ENCODE data around the gene CLMP. TPM values are rescaled to one million over a fixed set of nuclear protein-coding genes. Genes with fewer than 3 reads are reported as not detected.

CLMP gene
- total and polyA plus RNA-seq, 4 donors: 12.9 to 33.8 (median 21.4) TPM

- Histone ChIP-seq H3K9me3 (ENCODE audit: control insufficient read depth, insufficient read depth, low read length) (no peaks in the 10 kb centered on the region), H3K4me1 (ENCODE audit: control insufficient read depth, insufficient read depth, low read length) (peaks cover 23% of the 10 kb centered on the region), H3K36me3 (ENCODE audit: control insufficient read depth, insufficient read depth, low read length) (no peaks in the 10 kb centered on the region), H3K27ac (ENCODE audit: low read depth, low read length) (peak overlapping the region; percentile 72), H3K27me3 (ENCODE audit: control insufficient read depth, insufficient read depth, low read length) (peaks cover 37% of the 10 kb centered on the region), H3K4me3 (ENCODE audit: low read depth, low read length) (peak overlapping the region; percentile 53)
- peak in 2 of 6 donors; percentile 40 to 46 for DNase-seq (ENCODE audit: low read depth in 4 of 6, low spot score in 6 of 6)
- WGBS (ENCODE audit: insufficient coverage): 5% methylated on average over 52 of the region's 54 CpGs
Measured at GRCh38 chr11:123194337-123195187, 486 bp downstream of the CLMP start.

- peak overlapping the region; percentile 72 for H3K27ac ChIP-seq (ENCODE audit: low read depth, low read length)
- WGBS (ENCODE audit: insufficient coverage): 67% methylated on average over 4 of the region's 4 CpGs
- H3K9me3 ChIP-seq (ENCODE audit: control insufficient read depth, insufficient read depth, low read length): no peaks in the 10 kb centered on the region
- H3K4me3 ChIP-seq (ENCODE audit: low read depth, low read length): peak overlapping the region; percentile 53
- peaks cover 23% of the 10 kb centered on the region for H3K4me1 ChIP-seq (ENCODE audit: control insufficient read depth, insufficient read depth, low read length)
- H3K36me3 ChIP-seq (ENCODE audit: control insufficient read depth, insufficient read depth, low read length): no peaks in the 10 kb centered on the region
- H3K27me3 ChIP-seq (ENCODE audit: control insufficient read depth, insufficient read depth, low read length): peaks cover 37% of the 10 kb centered on the region
- DNase-seq (ENCODE audit: low read depth in 4 of 6, low spot score in 6 of 6): no peak
Measured at GRCh38 chr11:123193742-123194141, 1.3 kb downstream of the CLMP start.

GRCh38 chr11:123191939-123192338 lies 3.1 kb downstream of the CLMP start:
- H3K9me3 ChIP-seq (ENCODE audit: control insufficient read depth, insufficient read depth, low read length): no peaks in the 10 kb centered on the region
- H3K27me3 ChIP-seq (ENCODE audit: control insufficient read depth, insufficient read depth, low read length): peaks cover 34% of the 10 kb centered on the region
- no peaks in the 10 kb centered on the region for H3K36me3 ChIP-seq (ENCODE audit: control insufficient read depth, insufficient read depth, low read length)
- DNase-seq (ENCODE audit: low read depth in 4 of 6, low spot score in 6 of 6): no peak
- H3K4me1 ChIP-seq (ENCODE audit: control insufficient read depth, insufficient read depth, low read length): peaks cover 32% of the 10 kb centered on the region
- H3K4me3 ChIP-seq (ENCODE audit: low read depth, low read length): no peak overlapping the region
- WGBS (ENCODE audit: insufficient coverage): 60% methylated on average over 1 of the region's 2 CpGs
- no peak overlapping the region for H3K27ac ChIP-seq (ENCODE audit: low read depth, low read length)

GRCh38 chr11:123190518-123190917 lies 4.5 kb downstream of the CLMP start:
- Histone ChIP-seq H3K27me3 (ENCODE audit: control insufficient read depth, insufficient read depth, low read length) (peaks cover 21% of the 10 kb centered on the region), H3K4me1 (ENCODE audit: control insufficient read depth, insufficient read depth, low read length) (peaks cover 22% of the 10 kb centered on the region), H3K9me3 (ENCODE audit: control insufficient read depth, insufficient read depth, low read length) (no peaks in the 10 kb centered on the region), H3K27ac (ENCODE audit: low read depth, low read length) (no peak overlapping the region), H3K4me3 (ENCODE audit: low read depth, low read length) (no peak overlapping the region), H3K36me3 (ENCODE audit: control insufficient read depth, insufficient read depth, low read length) (no peaks in the 10 kb centered on the region)
- no CpG with 5 or more reads among the region's 3 CpGs for WGBS (ENCODE audit: insufficient coverage)
- DNase-seq (ENCODE audit: low read depth in 4 of 6, low spot score in 6 of 6): no peak

- peaks cover 3% of the 10 kb centered on the region for H3K36me3 ChIP-seq (ENCODE audit: control insufficient read depth, insufficient read depth, low read length)
- peaks cover 11% of the 10 kb centered on the region for H3K27me3 ChIP-seq (ENCODE audit: control insufficient read depth, insufficient read depth, low read length)
- peak in 2 of 6 donors; percentile 82 to 86 for DNase-seq (ENCODE audit: low read depth in 4 of 6, low spot score in 6 of 6)
- no peaks in the 10 kb centered on the region for H3K9me3 ChIP-seq (ENCODE audit: control insufficient read depth, insufficient read depth, low read length)
- peak overlapping the region; percentile 83 for H3K27ac ChIP-seq (ENCODE audit: low read depth, low read length)
- no peak overlapping the region for H3K4me3 ChIP-seq (ENCODE audit: low read depth, low read length)
- peaks cover 13% of the 10 kb centered on the region for H3K4me1 ChIP-seq (ENCODE audit: control insufficient read depth, insufficient read depth, low read length)
- WGBS (ENCODE audit: insufficient coverage): 7% methylated on average over 2 of the region's 5 CpGs
Measured at GRCh38 chr11:123188508-123189165, 6.4 kb downstream of the CLMP start.

- peak in 2 of 6 donors; percentile 74 to 90 for DNase-seq (ENCODE audit: low read depth in 4 of 6, low spot score in 6 of 6)
Measured at GRCh38 chr11:123187665-123188507, 7.2 kb downstream of the CLMP start.

GRCh38 chr11:123187248-123187647 lies 7.8 kb downstream of the CLMP start:
- WGBS (ENCODE audit: insufficient coverage): 89% methylated on average over 2 of the region's 4 CpGs
- Histone ChIP-seq H3K27me3 (ENCODE audit: control insufficient read depth, insufficient read depth, low read length) (no peaks in the 10 kb centered on the region), H3K27ac (ENCODE audit: low read depth, low read length) (peak overlapping the region; percentile 83), H3K9me3 (ENCODE audit: control insufficient read depth, insufficient read depth, low read length) (no peaks in the 10 kb centered on the region), H3K4me1 (ENCODE audit: control insufficient read depth, insufficient read depth, low read length) (peaks cover 13% of the 10 kb centered on the region), H3K36me3 (ENCODE audit: control insufficient read depth, insufficient read depth, low read length) (peaks cover 3% of the 10 kb centered on the region), H3K4me3 (ENCODE audit: low read depth, low read length) (no peak overlapping the region)
- peak in 1 of 6 donors; percentile 60 for DNase-seq (ENCODE audit: low read depth in 4 of 6, low spot score in 6 of 6)

More at GRCh38 chr11:123187665-123188507, 7.2 kb downstream of the CLMP start:
- no peaks in the 10 kb centered on the region for H3K9me3 ChIP-seq (ENCODE audit: control insufficient read depth, insufficient read depth, low read length)
- 7% methylated on average over 15 of the region's 17 CpGs for WGBS (ENCODE audit: insufficient coverage)
- peak overlapping the region; percentile 83 for H3K27ac ChIP-seq (ENCODE audit: low read depth, low read length)
- H3K4me3 ChIP-seq (ENCODE audit: low read depth, low read length): peak overlapping the region; percentile 9
- peaks cover 4% of the 10 kb centered on the region for H3K27me3 ChIP-seq (ENCODE audit: control insufficient read depth, insufficient read depth, low read length)
- H3K36me3 ChIP-seq (ENCODE audit: control insufficient read depth, insufficient read depth, low read length): peaks cover 3% of the 10 kb centered on the region
- peaks cover 13% of the 10 kb centered on the region for H3K4me1 ChIP-seq (ENCODE audit: control insufficient read depth, insufficient read depth, low read length)

GRCh38 chr11:123186286-123186685 lies 8.8 kb downstream of the CLMP start:
- H3K4me1 ChIP-seq (ENCODE audit: control insufficient read depth, insufficient read depth, low read length): peaks cover 13% of the 10 kb centered on the region
- H3K36me3 ChIP-seq (ENCODE audit: control insufficient read depth, insufficient read depth, low read length): peaks cover 3% of the 10 kb centered on the region
- DNase-seq (ENCODE audit: low read depth in 4 of 6, low spot score in 6 of 6): no peak
- H3K9me3 ChIP-seq (ENCODE audit: control insufficient read depth, insufficient read depth, low read length): no peaks in the 10 kb centered on the region
- no peak overlapping the region for H3K4me3 ChIP-seq (ENCODE audit: low read depth, low read length)
- H3K27ac ChIP-seq (ENCODE audit: low read depth, low read length): no peak overlapping the region
- 86% methylated on average over 3 of the region's 8 CpGs for WGBS (ENCODE audit: insufficient coverage)
- no peaks in the 10 kb centered on the region for H3K27me3 ChIP-seq (ENCODE audit: control insufficient read depth, insufficient read depth, low read length)

GRCh38 chr11:123185326-123185725 lies 9.7 kb downstream of the CLMP start:
- Histone ChIP-seq H3K9me3 (ENCODE audit: control insufficient read depth, insufficient read depth, low read length) (no peaks in the 10 kb centered on the region), H3K27ac (ENCODE audit: low read depth, low read length) (no peak overlapping the region), H3K27me3 (ENCODE audit: control insufficient read depth, insufficient read depth, low read length) (no peaks in the 10 kb centered on the region), H3K4me3 (ENCODE audit: low read depth, low read length) (no peak overlapping the region), H3K36me3 (ENCODE audit: control insufficient read depth, insufficient read depth, low read length) (peaks cover 3% of the 10 kb centered on the region), H3K4me1 (ENCODE audit: control insufficient read depth, insufficient read depth, low read length) (peaks cover 17% of the 10 kb centered on the region)
- no peak for DNase-seq (ENCODE audit: low read depth in 4 of 6, low spot score in 6 of 6)
- 70% methylated on average over 6 of the region's 12 CpGs for WGBS (ENCODE audit: insufficient coverage)

Measured in spinal cord (tissue), 10 donors.